CD4-positive, alpha-beta memory T cell (primary cell): Measurements from ENCODE around the gene DES. TPM values are rescaled to one million over a fixed set of nuclear protein-coding genes. Genes with fewer than 3 reads are reported as not detected.

ENCODE experiments used
- CTCF ChIA-PET: fragments of 350-600 bp; sonication (Branson Sonifier 250); formaldehyde crosslinking; loops from one replicate; lab custom pipeline; 2021; ENCODE audit warnings: inconsistent platforms; ENCODE audit not compliant: partially characterized antibody; lab: Charles Lee
- POLR2A ChIA-PET: fragments of 350-600 bp; sonication (Branson Sonifier 250); formaldehyde crosslinking; loops from one replicate; lab custom pipeline; 2021; ENCODE audit not compliant: partially characterized antibody; lab: Charles Lee
- DNase-seq, 5 donors: peaks; one replicate each; pipeline versions ENCODE4 v3.0.0 to v3.0.0-alpha.2; 2020 to 2022; ENCODE audit warnings: mixed read lengths in 1 of 5
- H3K27ac ChIP-seq: one replicate; pipeline ENCODE4 v1.7.0; 2013; ENCODE audit warnings: low read depth, low read length
- H3K27me3 ChIP-seq: 2 replicates; pipeline ENCODE4 v1.7.0; 2013; ENCODE audit warnings: mild to moderate bottlenecking, low read length, moderate library complexity; ENCODE audit not compliant: insufficient read depth
- H3K36me3 ChIP-seq: 2 replicates; pipeline ENCODE4 v1.7.0; 2013; ENCODE audit warnings: mild to moderate bottlenecking, low read length, moderate library complexity; ENCODE audit not compliant: insufficient read depth
- H3K4me1 ChIP-seq: 2 replicates; pipeline ENCODE4 v1.7.0; 2013; ENCODE audit warnings: mild to moderate bottlenecking, low read length, moderate library complexity; ENCODE audit not compliant: insufficient read depth
- H3K4me3 ChIP-seq, 2 donors: one replicate each; pipeline ENCODE4 v1.7.0; 2013; ENCODE audit warnings: low read length in 2 of 2, mild to moderate bottlenecking in 1 of 2
- H3K9me3 ChIP-seq, 2 donors: one replicate each; pipeline ENCODE4 v1.7.0; 2013; ENCODE audit warnings: low read length in 2 of 2, control low read depth in 1 of 2; ENCODE audit not compliant: control insufficient read depth in 1 of 2
- H3K27ac Mint-ChIP-seq, 7 donors: one replicate each; pipeline ENCODE4 v1.8.0; 2020 to 2021; ENCODE audit warnings: mixed read lengths in 7 of 7, mild to moderate bottlenecking in 6 of 7, inconsistent platforms in 3 of 7, moderate library complexity in 3 of 7
- H3K27me3 Mint-ChIP-seq, 2 donors: one replicate each; pipeline ENCODE4 v1.8.0; 2020 to 2021; ENCODE audit warnings: mixed read lengths in 2 of 2
- H3K36me3 Mint-ChIP-seq, 2 donors: one replicate each; pipeline ENCODE4 v1.8.0; 2020 to 2021; ENCODE audit warnings: mixed read lengths in 2 of 2, inconsistent platforms in 1 of 2, mild to moderate bottlenecking in 1 of 2
- H3K4me1 Mint-ChIP-seq, 4 donors: one replicate each; pipeline ENCODE4 v1.8.0; 2020 to 2021; ENCODE audit warnings: mixed read lengths in 4 of 4, mild to moderate bottlenecking in 1 of 4
- H3K4me3 Mint-ChIP-seq, 8 donors: one replicate each; pipeline ENCODE4 v1.8.0; 2020 to 2021; ENCODE audit warnings: mixed read lengths in 8 of 8, mild to moderate bottlenecking in 7 of 8, moderate library complexity in 6 of 8, inconsistent platforms in 3 of 8
- H3K9me3 Mint-ChIP-seq, 8 donors: one replicate each; pipeline ENCODE4 v1.8.0; 2020 to 2021; ENCODE audit warnings: mixed read lengths in 8 of 8, mild to moderate bottlenecking in 5 of 8, inconsistent platforms in 3 of 8, moderate library complexity in 1 of 8
- intact Hi-C: fragments of 100-400 bp; cut with micrococcal nuclease; formaldehyde crosslinking; loops from one replicate; pipeline ENCODE4 v1.15.1; 2023
- polyA plus RNA-seq, 2 donors: library from polyadenylated mRNA; unstranded; fragments of 300-500 nt; fragmentation: Illumina TruSeq; gene quantifications; one replicate each; pipeline ENCODE4 v1.2.3, GENCODE V29; 2021
- total RNA-seq, 2 experiments: library from RNA; stranded (reverse); gene quantifications; one replicate each; pipeline ENCODE4 v1.2.3, GENCODE V29; 2021

DES gene
- total and polyA plus RNA-seq, 4 experiments from 2014 or later = not detected

GRCh38 chr2:219417374-219417773 is 803 bp upstream of the DES start:
- H3K27me3 ChIP-seq = no peaks in the 10 kb centered on the region
- Mint-ChIP-seq H3K27ac (no peak overlapping the region), H3K4me3 (no peak overlapping the region), H3K27me3 (peaks cover 20 to 41% of the 10 kb centered on the region in 2 donors), H3K36me3 (peaks cover 0 to 3% of the 10 kb centered on the region in 2 donors), H3K4me1 (peaks cover 0 to 1% (median 0%) of the 10 kb centered on the region in 4 donors), H3K9me3 (peaks cover 0 to 9% (median 1%) of the 10 kb centered on the region in 8 donors)
- DNase-seq = no peak
- no peaks in the 10 kb centered on the region for H3K4me1 ChIP-seq
- ChIA-PET CTCF (interaction anchor here (1.4 kb wide), 1 partner anchor 15 kb away, joined by 3 read pairs; no protein-coding TSS in a partner anchor), POLR2A (interaction anchor here (0.6 kb wide), 1 partner anchor 1158 kb away, joined by 3 read pairs; no protein-coding TSS in a partner anchor)
- H3K27ac ChIP-seq = no peak overlapping the region
- intact Hi-C loops = no loop called here
- no peak overlapping the region for H3K4me3 ChIP-seq
- no peaks in the 10 kb centered on the region for H3K36me3 ChIP-seq
- H3K9me3 ChIP-seq = no peaks in the 10 kb centered on the region

GRCh38 chr2:219419012-219419324 is 791 bp downstream of the DES start:
- Histone ChIP-seq H3K36me3 (no peaks in the 10 kb centered on the region), H3K27ac (no peak overlapping the region), H3K4me3 (no peak overlapping the region), H3K9me3 (no peaks in the 10 kb centered on the region), H3K4me1 (no peaks in the 10 kb centered on the region), H3K27me3 (no peaks in the 10 kb centered on the region)
- no peak overlapping the region for H3K4me3 Mint-ChIP-seq
- H3K4me1 Mint-ChIP-seq = peaks cover 0 to 1% (median 0%) of the 10 kb centered on the region in 4 donors
- DNase-seq = no peak
- ChIA-PET CTCF (no interaction called here), POLR2A (no interaction called here)
- H3K9me3 Mint-ChIP-seq = peaks cover 0 to 2% (median 0%) of the 10 kb centered on the region in 8 donors
- no peak overlapping the region for H3K27ac Mint-ChIP-seq
- H3K27me3 Mint-ChIP-seq = peaks cover 18 to 36% of the 10 kb centered on the region in 2 donors
- intact Hi-C loops = no loop called here
- H3K36me3 Mint-ChIP-seq = peaks cover 0 to 3% of the 10 kb centered on the region in 2 donors

- ChIA-PET CTCF (no interaction called here), POLR2A (no interaction called here)
Measured at GRCh38 chr2:219419331-219420197, 1.4 kb downstream of the DES start.

GRCh38 chr2:219420687-219421086 is 2.5 kb downstream of the DES start:
- Histone ChIP-seq H3K4me3 (no peak overlapping the region), H3K36me3 (no peaks in the 10 kb centered on the region), H3K9me3 (no peaks in the 10 kb centered on the region), H3K4me1 (no peaks in the 10 kb centered on the region), H3K27me3 (no peaks in the 10 kb centered on the region), H3K27ac (no peak overlapping the region)
- Mint-ChIP-seq H3K27ac (peak overlapping the region in 1 of 7 donors; percentile 57), H3K9me3 (peaks cover 0 to 1% (median 0%) of the 10 kb centered on the region in 8 donors), H3K27me3 (peaks cover 26 to 34% of the 10 kb centered on the region in 2 donors), H3K4me3 (no peak overlapping the region), H3K36me3 (peaks cover 0 to 3% of the 10 kb centered on the region in 2 donors), H3K4me1 (no peaks in the 10 kb centered on the region)
- ChIA-PET POLR2A (no interaction called here), CTCF (no interaction called here)
- DNase-seq = no peak
- intact Hi-C loops = no loop called here

More at GRCh38 chr2:219419331-219420197, 1.4 kb downstream of the DES start:
- no peak overlapping the region for H3K4me3 Mint-ChIP-seq
- peaks cover 0 to 1% (median 0%) of the 10 kb centered on the region in 8 donors for H3K9me3 Mint-ChIP-seq
- H3K36me3 ChIP-seq = no peaks in the 10 kb centered on the region
- intact Hi-C loops = no loop called here
- H3K4me3 ChIP-seq = no peak overlapping the region
- peaks cover 0 to 3% of the 10 kb centered on the region in 2 donors for H3K36me3 Mint-ChIP-seq
- no peak overlapping the region for H3K27ac ChIP-seq
- H3K4me1 ChIP-seq = no peaks in the 10 kb centered on the region
- H3K4me1 Mint-ChIP-seq = peaks cover 0 to 1% (median 0%) of the 10 kb centered on the region in 4 donors
- H3K27ac Mint-ChIP-seq = no peak overlapping the region
- DNase-seq = no peak
- H3K27me3 ChIP-seq = no peaks in the 10 kb centered on the region
- H3K27me3 Mint-ChIP-seq = peaks cover 21 to 36% of the 10 kb centered on the region in 2 donors
- no peaks in the 10 kb centered on the region for H3K9me3 ChIP-seq

- intact Hi-C loops = no loop called here
- CTCF ChIA-PET = no interaction called here
- Histone ChIP-seq H3K27me3 (no peaks in the 10 kb centered on the region), H3K4me3 (no peak overlapping the region), H3K36me3 (no peaks in the 10 kb centered on the region), H3K27ac (no peak overlapping the region), H3K9me3 (no peaks in the 10 kb centered on the region), H3K4me1 (no peaks in the 10 kb centered on the region)
- DNase-seq = no peak
- no peaks in the 10 kb centered on the region for H3K4me1 Mint-ChIP-seq
- no peak overlapping the region for H3K27ac Mint-ChIP-seq
- H3K9me3 Mint-ChIP-seq = peaks cover 0 to 1% (median 0%) of the 10 kb centered on the region in 8 donors
- POLR2A ChIA-PET = no interaction called here
- peaks cover 0 to 3% of the 10 kb centered on the region in 2 donors for H3K36me3 Mint-ChIP-seq
- H3K4me3 Mint-ChIP-seq = no peak overlapping the region
- peaks cover 26 to 30% of the 10 kb centered on the region in 2 donors for H3K27me3 Mint-ChIP-seq
Measured at GRCh38 chr2:219421323-219421722, 3.1 kb downstream of the DES start.

- Mint-ChIP-seq H3K4me3 (no peak overlapping the region), H3K27me3 (peaks cover 24 to 28% of the 10 kb centered on the region in 2 donors), H3K27ac (no peak overlapping the region), H3K36me3 (peaks cover 0 to 3% of the 10 kb centered on the region in 2 donors), H3K4me1 (no peaks in the 10 kb centered on the region), H3K9me3 (peaks cover 0 to 1% (median 0%) of the 10 kb centered on the region in 8 donors)
- intact Hi-C loops = no loop called here
- no peak for DNase-seq
- Histone ChIP-seq H3K27ac (no peak overlapping the region), H3K9me3 (no peaks in the 10 kb centered on the region), H3K4me3 (no peak overlapping the region), H3K27me3 (no peaks in the 10 kb centered on the region), H3K36me3 (no peaks in the 10 kb centered on the region), H3K4me1 (no peaks in the 10 kb centered on the region)
- POLR2A ChIA-PET = no interaction called here
- CTCF ChIA-PET = interaction anchor here (0.8 to 1.3 kb wide), 2 partner anchors 20 to 118 kb away, joined by 3 to 5 read pairs; no protein-coding TSS in a partner anchor
Measured at GRCh38 chr2:219422952-219423534, 4.9 kb downstream of the DES start.
